GM10266 (cell line): ENCODE measurements around the gene SMURF1.
A peak's percentile ranks its signal among the peaks of the same experiment; 100 is the strongest.

Experiments used
- DNase-seq: peaks from one replicate; pipeline ENCODE4 v3.0.0; 2012; ENCODE audit errors: extremely low spot score
- TF ChIP-seq, protein P1 (sequence below): IDR thresholded peaks from 2 replicates; pipeline ENCODE4 v1.5.1; 2012; ENCODE audit warnings: mild to moderate bottlenecking, low read depth; ENCODE audit not compliant: control insufficient read depth, insufficient read depth; ENCODE audit errors: missing control alignments

SMURF1 gene

DNA sequence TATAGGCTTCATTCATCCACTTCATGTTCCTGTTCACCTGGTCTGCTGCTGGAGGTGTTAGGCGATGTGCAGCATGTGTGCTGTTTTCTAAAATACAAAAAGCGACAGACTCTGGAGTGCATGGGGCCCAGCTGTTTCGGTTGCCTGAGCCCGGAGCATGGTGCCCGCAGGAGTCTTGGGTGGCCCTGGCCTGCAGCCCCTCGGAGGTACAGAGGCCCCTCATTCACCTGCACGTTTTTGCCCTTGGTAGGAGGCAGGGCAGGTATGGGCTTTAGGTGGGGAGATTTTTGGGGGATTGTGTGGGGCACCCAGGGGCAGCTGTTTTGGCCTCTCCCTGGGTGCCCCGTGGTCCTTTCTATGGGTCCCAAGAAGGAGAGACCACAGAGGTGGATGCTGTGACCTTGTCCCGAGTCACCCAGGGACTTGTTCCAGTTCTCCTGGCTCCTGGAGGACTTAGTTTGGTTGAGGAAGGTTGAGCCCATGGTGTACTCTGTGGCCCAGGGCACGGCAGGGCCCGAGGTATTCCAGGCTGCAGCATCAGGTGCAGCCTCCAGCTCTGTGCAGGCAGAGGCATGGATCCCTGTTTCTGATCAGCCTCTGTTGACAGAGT, 134.9 kb downstream of the SMURF1 start:
- TF ChIP-seq, protein P1, sequence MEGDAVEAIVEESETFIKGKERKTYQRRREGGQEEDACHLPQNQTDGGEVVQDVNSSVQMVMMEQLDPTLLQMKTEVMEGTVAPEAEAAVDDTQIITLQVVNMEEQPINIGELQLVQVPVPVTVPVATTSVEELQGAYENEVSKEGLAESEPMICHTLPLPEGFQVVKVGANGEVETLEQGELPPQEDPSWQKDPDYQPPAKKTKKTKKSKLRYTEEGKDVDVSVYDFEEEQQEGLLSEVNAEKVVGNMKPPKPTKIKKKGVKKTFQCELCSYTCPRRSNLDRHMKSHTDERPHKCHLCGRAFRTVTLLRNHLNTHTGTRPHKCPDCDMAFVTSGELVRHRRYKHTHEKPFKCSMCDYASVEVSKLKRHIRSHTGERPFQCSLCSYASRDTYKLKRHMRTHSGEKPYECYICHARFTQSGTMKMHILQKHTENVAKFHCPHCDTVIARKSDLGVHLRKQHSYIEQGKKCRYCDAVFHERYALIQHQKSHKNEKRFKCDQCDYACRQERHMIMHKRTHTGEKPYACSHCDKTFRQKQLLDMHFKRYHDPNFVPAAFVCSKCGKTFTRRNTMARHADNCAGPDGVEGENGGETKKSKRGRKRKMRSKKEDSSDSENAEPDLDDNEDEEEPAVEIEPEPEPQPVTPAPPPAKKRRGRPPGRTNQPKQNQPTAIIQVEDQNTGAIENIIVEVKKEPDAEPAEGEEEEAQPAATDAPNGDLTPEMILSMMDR: no peak
- no peak for DNase-seq

DNA sequence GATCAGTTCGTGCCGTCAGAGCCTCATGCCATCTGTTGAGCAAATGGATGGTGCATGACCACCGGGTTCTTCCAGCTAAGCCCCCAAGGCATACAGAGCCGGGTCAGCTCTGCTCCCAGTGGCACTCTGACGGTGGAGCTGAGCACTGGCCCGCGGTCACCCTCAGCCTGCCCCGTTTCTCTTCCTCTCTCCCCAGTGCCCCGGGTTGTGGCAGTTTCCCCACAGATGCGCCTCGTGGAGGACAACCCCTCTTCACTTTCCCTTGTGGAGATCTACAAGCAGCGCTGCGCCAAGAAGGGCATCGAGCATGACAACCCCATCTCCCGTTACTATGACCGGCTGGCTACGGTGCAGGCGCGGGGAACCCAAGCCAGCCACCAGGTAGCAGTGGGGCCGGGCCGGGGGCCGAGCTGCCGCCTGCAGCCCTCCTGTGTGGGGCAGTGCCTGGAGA, 135.7 kb downstream of the SMURF1 start:
- TF ChIP-seq, protein P1: no peak
- DNase-seq: no peak

DNA sequence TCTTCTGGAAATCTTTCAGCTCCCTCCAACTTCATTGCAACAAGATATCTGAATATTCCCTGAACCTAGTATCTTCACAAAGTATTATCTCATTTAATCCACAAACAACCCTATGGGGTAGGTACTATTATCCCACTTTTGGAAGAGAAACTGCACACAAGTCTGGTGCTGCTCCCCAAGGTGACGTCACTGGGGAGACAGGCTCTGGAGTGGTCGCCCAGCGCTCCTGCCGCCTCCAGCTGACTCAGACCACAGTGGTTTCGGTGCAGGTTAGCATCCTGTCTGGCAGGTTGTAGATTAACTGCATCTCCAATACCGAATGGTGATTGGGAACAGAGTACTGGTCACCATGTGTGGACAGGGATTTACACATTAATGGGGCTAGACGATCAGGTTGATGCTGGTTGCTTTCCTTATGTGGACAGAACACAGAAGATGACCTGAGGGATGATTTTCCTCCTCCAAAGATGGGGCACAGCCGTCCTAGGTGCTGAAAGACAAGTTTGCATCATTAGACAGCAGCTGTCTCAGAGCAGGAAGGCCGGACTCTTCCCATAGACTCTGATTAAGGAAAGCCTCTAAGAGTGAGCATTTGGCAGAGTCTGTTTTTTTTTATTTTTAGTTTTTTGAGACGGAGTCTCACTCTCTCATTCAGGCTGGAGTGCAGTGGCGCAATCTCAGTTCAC, 137.0 kb downstream of the SMURF1 start:
- TF ChIP-seq, protein P1: no peak
- no peak for DNase-seq

DNA sequence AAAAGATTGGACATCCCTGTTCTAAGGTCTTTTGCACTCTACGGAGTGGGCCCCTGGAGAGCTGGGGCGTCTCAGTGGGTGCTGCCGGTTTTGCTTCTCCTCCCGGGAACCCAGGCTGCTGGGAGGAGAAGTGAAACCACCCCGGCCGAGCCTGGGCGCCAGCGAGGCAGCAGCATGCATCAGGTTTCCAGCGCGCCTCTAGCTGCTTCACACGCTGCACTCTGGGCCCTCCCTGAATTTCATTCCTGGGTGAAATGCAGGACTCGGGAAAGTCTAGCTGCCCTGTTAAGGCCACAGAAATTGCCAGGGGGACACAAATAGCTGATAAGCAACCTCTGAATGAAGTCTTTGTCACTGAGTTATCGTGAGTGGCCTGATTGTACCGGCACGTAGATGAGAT, 138.1 kb downstream of the SMURF1 start:
- DNase-seq: peak; percentile 62

DNA sequence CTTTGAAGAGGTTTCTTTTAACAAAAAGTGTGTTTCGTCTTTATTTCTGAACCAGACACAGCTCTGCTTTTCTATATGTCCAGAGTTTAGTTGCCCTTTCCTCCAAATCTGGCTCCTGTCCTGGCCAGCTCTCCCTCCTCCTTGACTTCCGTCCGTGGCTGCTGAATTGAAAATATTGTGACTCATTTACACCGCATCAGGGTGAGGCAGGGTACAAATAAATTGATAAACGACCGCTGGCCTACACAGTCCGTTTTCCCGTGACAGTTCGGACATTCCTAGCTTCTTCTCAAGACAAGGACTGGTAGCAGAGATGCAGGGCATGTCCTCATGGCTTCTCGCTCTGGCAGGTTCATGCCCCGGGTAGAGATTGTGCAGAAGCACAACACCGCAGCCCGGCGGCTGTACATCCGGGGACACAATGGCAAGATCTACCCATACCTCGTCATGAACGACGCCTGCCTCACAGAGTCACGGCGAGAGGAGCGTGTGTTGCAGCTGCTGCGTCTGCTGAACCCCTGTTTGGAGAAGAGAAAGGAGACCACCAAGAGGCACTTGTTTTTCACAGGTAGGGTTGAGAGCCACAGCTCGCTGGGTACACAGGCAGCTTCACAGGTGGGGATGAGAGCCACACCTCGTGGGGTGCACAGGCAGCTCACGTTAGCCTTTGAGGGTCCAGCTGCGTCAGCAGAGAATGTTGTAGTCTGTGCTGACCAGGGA, 139.0 kb downstream of the SMURF1 start:
- TF ChIP-seq, protein P1: no peak
- DNase-seq: no peak

More for the DNA sequence above, 138.1 kb downstream of the SMURF1 start:
- TF ChIP-seq, protein P1: no peak

DNA sequence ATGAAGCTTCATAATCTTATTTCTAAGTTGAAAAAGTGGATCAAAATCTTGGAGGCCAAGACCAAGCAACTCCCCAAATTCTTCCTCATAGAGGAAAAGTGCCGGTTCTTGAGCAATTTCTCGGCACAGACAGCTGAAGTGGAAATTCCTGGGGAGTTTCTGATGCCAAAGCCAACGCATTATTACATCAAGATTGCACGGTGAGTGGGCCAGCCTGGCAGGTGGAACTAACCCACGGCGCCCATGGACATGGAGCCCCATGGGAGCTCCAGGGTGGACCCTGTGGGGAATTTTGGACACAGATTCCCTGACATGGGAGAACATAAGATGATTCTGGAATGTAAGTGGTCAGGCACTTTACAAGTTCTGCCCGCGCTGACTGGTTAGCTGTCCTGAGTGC, 139.7 kb downstream of the SMURF1 start:
- DNase-seq: no peak
- TF ChIP-seq, protein P1: no peak
